ENCODE data around the gene SHANK3.

GRCh38 chr22:50705219-50705691 is 32.6 kb downstream of the SHANK3 start:
- no peak for TF ChIP-seq POLR2AphosphoS5 (IDR thresholded peaks at IDR 0.05; ENCODE audit: low read depth)
- no peak for TF ChIP-seq CTCF (conservative IDR thresholded peaks at IDR 0.05; ENCODE audit: low read depth in 2 of 2)
- no peak for TF ChIP-seq EZH2 (IDR thresholded peaks at IDR 0.05; ENCODE audit: low read depth, unreplicated experiment)
- TF ChIP-seq NANOG (IDR thresholded peaks at IDR 0.05; ENCODE audit: borderline replicate concordance), result no peak
- TF ChIP-seq JUNB (IDR thresholded peaks at IDR 0.05; ENCODE audit: unreplicated experiment), result no peak
- TF ChIP-seq REST (IDR thresholded peaks at IDR 0.05; ENCODE audit: unreplicated experiment), result no peak
- TF ChIP-seq ZNF462 (CRISPR knock-in tag; IDR thresholded peaks at IDR 0.05), result no peak
- no peak for TF ChIP-seq EZH2phosphoT487 (IDR thresholded peaks at IDR 0.05; ENCODE audit: unreplicated experiment)
- TF ChIP-seq ZNF331 (CRISPR knock-in tag; IDR thresholded peaks at IDR 0.05; ENCODE audit: low read depth), result no peak
- TF ChIP-seq CREB1 (CRISPR knock-in tag; IDR thresholded peaks at IDR 0.05; ENCODE audit: low read depth), result peak; percentile 74
